ENCODE data around the gene GPSM1.

DNA sequence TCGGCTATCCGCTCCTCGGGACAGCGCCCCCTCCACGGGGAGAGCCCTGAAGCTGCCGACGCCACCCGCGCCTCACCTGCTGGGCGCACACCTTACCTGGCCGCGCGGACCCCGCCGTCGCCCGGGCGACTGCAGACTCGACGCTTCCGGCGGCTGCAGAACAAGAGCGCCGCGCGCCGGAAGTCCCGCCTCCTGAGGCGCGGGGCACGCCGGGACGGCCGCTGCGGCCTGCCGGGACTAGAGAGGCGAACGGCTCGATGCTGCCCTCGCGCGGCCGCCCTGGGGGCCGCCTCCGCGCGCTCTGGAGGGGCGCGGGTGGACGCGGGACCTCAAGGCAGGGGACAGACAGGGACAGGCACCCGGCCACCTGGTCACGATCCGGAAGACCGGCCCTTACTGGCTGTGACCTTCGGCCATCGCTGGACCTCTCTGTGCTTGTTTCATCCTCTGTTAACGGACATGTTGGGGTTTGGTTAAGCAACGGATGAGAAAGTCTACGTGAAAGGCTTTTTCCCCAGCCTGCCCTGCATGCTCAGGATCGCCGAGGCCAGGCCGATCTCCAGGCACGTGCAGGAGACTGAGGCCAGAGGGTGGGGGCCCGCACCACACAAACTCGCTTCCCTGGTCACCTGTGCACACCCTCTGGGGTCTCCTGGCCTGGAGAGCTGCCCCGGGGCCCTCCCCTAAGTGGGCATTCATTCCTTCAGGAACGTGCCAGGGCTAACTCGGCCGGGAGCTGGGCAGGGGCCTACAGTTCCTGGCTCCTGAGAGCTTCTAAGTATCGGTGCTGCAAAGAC, 72.9 kb downstream of the GPSM1 start, which contains the start of gene SNAPC4:
- TF ChIP-seq, protein P1, sequence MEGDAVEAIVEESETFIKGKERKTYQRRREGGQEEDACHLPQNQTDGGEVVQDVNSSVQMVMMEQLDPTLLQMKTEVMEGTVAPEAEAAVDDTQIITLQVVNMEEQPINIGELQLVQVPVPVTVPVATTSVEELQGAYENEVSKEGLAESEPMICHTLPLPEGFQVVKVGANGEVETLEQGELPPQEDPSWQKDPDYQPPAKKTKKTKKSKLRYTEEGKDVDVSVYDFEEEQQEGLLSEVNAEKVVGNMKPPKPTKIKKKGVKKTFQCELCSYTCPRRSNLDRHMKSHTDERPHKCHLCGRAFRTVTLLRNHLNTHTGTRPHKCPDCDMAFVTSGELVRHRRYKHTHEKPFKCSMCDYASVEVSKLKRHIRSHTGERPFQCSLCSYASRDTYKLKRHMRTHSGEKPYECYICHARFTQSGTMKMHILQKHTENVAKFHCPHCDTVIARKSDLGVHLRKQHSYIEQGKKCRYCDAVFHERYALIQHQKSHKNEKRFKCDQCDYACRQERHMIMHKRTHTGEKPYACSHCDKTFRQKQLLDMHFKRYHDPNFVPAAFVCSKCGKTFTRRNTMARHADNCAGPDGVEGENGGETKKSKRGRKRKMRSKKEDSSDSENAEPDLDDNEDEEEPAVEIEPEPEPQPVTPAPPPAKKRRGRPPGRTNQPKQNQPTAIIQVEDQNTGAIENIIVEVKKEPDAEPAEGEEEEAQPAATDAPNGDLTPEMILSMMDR (IDR thresholded peaks at IDR 0.05), result peak in 5 of 7 experiments; percentile 60 to 96 (median 94)
- TF ChIP-seq EP300 (IDR thresholded peaks at IDR 0.05), result no peak
